OCI-LY7 (cell line): ENCODE measurements around the gene RBM19.

Experiments
- CTCF ChIP-seq: fragments of 200-600 bp; sonication (generic); conservative IDR thresholded peaks from 2 replicates; pipeline ENCODE4 v1.5.1; 2014; ENCODE audit warnings: mild to moderate bottlenecking, antibody characterized with exemption, low read length, moderate library complexity, mixed read lengths
- EZH2phosphoT487 ChIP-seq: fragments of 200-600 bp; sonication (generic); IDR thresholded peaks from 2 replicates; pipeline ENCODE4 v1.6.1; 2018; ENCODE audit warnings: low read depth, borderline replicate concordance, mild to moderate bottlenecking, mixed run types, antibody characterized with exemption, low read length, moderate library complexity, mixed read lengths

- TF ChIP-seq CTCF = no peak
- no peak for TF ChIP-seq EZH2phosphoT487
Observed at GRCh38 chr12:113882690-113883089, 83.4 kb downstream of the RBM19 start.
